Left ventricle myocardium inferior (tissue), 1 donor: ENCODE results near the gene SYT2. TPM values are rescaled to one million over a fixed set of nuclear protein-coding genes. Genes with fewer than 3 reads are reported as not detected.

Source experiments
- DNase-seq: peaks from one replicate; pipeline ENCODE4 v3.0.0-alpha.2; 2020
- H3K27ac ChIP-seq: fragments of 200-600 bp; replicated peaks from 2 replicates; pipeline ENCODE4 v1.8.0; 2021
- H3K27me3 ChIP-seq: fragments of 200-600 bp; 2 replicates; pipeline ENCODE4 v1.8.0; 2021; ENCODE audit warnings: low read depth
- H3K36me3 ChIP-seq: fragments of 200-600 bp; 2 replicates; pipeline ENCODE4 v1.8.0; 2021
- H3K4me1 ChIP-seq: fragments of 200-600 bp; 2 replicates; pipeline ENCODE4 v1.8.0; 2021
- H3K4me3 ChIP-seq: fragments of 200-600 bp; 2 replicates; pipeline ENCODE4 v1.8.0; 2021; ENCODE audit warnings: mild to moderate bottlenecking, moderate library complexity
- H3K9me3 ChIP-seq: fragments of 200-600 bp; replicated peaks from 2 replicates; pipeline ENCODE4 v1.8.0; 2021
- intact Hi-C: fragments of 100-400 bp; cut with micrococcal nuclease; formaldehyde crosslinking; loops from one replicate; pipeline ENCODE4 v1.11.0; 2022
- total RNA-seq: library from RNA; stranded (reverse); fragmentation: NEBNext Ultra II Directional; extraction: Animal tissue kit (Norgen Biotek cat#: 25700); gene quantifications from one replicate; pipeline ENCODE4 v1.2.1, GENCODE V29; 2021
- TF ChIP-seq, protein P1 (sequence below): fragments of 200-600 bp; IDR thresholded peaks from 2 replicates; pipeline ENCODE4 v1.8.0; 2021; ENCODE audit warnings: antibody characterized with exemption, mild to moderate bottlenecking, borderline replicate concordance
- donor health status: DM: no; HTN: yes; CAD: no; lungs with severe emphysema.

Gene SYT2
- total RNA-seq, 1 donor from 2014 or later = not detected

DNA sequence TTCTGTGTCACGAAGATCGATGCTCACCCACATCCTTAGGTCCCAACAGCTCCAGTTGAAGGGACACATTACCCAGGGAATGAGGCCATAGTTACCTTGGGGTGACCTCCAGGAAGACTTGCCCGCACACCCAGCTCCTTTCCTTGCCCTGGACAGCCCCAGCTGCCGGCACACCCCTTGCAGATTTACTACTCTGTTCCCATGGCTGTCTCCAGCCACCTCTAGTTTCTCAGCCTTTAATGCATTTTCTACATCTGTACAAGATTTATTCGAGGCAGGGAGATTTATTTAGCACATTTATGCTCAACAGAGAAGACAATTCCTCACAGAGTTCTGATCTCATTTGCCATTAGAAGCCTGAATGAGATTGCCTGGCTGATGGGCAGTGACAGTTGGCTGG is 36.7 kb downstream of the SYT2 start:
- DNase-seq = no peak
- H3K4me3 ChIP-seq = no peak overlapping the region
- H3K27me3 ChIP-seq = peaks cover 17% of the 10 kb centered on the region
- H3K4me1 ChIP-seq = no peaks in the 10 kb centered on the region
- TF ChIP-seq, protein P1, sequence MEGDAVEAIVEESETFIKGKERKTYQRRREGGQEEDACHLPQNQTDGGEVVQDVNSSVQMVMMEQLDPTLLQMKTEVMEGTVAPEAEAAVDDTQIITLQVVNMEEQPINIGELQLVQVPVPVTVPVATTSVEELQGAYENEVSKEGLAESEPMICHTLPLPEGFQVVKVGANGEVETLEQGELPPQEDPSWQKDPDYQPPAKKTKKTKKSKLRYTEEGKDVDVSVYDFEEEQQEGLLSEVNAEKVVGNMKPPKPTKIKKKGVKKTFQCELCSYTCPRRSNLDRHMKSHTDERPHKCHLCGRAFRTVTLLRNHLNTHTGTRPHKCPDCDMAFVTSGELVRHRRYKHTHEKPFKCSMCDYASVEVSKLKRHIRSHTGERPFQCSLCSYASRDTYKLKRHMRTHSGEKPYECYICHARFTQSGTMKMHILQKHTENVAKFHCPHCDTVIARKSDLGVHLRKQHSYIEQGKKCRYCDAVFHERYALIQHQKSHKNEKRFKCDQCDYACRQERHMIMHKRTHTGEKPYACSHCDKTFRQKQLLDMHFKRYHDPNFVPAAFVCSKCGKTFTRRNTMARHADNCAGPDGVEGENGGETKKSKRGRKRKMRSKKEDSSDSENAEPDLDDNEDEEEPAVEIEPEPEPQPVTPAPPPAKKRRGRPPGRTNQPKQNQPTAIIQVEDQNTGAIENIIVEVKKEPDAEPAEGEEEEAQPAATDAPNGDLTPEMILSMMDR = no peak
- H3K9me3 ChIP-seq = peaks cover 14% of the 10 kb centered on the region
- H3K27ac ChIP-seq = no peak overlapping the region
- no peaks in the 10 kb centered on the region for H3K36me3 ChIP-seq
- intact Hi-C loops = no loop called here

DNA sequence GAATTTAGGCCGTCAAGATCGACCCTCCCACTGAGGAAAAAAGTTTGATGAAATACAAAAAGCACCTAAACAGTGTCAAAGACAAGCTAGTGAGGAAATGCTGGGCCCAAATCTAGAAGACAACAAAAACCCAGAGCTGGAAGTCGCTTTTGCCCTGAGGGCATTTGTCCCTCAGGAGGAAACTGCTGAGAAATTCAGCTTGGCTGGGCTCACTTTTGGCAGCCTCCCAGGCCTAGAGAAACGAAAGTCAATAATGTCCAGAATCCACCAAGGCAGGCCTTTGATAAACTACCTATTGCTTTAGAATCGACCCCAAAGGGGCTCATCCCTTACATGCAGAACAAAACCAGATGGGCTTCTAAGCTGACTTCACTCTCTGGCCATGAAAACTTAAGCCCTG is 38.9 kb downstream of the SYT2 start:
- Histone ChIP-seq H3K27me3 (peaks cover 11% of the 10 kb centered on the region), H3K36me3 (no peaks in the 10 kb centered on the region), H3K9me3 (no peaks in the 10 kb centered on the region), H3K4me3 (no peak overlapping the region), H3K27ac (no peak overlapping the region), H3K4me1 (no peaks in the 10 kb centered on the region)
- no peak for DNase-seq
- intact Hi-C loops = no loop called here
- TF ChIP-seq, protein P1 = no peak

DNA sequence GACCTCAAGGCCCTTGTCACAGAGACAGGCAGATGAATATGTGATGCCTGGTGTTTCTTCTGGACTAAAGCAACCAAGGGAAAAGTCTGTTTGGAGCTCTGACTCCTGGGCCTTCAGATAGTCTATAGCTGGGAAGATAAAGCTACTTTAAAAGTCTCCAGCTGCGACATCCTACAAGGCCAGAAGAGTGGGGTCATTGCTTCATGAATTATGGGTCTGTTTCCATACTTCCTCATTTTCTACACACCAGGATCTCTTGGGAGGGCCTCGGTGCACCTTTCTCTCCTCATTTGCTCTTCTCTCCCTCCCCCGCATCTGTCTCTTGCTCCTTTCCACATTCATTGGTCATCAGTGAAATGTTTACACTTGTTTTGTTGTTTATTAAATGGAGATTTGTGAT is 44.8 kb downstream of the SYT2 start:
- peaks cover 60% of the 10 kb centered on the region for H3K27me3 ChIP-seq

DNA sequence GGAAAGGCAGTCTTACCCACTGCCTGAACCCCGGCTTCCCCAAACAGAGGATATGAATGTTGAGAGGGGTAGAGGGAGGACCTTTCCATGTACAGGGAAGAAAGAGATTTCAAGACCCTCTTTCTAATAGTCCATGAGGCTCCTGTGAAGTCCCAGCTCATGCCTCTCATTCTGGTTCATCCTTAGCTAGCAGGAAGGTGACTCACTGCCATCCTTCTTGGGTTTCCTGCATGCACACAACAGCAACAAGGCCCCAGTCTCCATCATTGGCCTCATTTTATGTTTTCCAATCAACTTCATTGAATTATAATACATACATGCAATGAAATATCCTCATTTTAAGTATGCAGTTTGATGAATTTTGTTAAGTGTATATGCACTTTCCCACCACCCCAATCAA is 46.2 kb downstream of the SYT2 start:
- peaks cover 73% of the 10 kb centered on the region for H3K27me3 ChIP-seq

More for the DNA sequence above, 44.8 kb downstream of the SYT2 start:
- Histone ChIP-seq H3K4me3 (no peak overlapping the region), H3K27ac (no peak overlapping the region), H3K36me3 (no peaks in the 10 kb centered on the region), H3K4me1 (no peaks in the 10 kb centered on the region), H3K9me3 (no peaks in the 10 kb centered on the region)
- intact Hi-C loops = no loop called here
- TF ChIP-seq, protein P1 = no peak
- no peak for DNase-seq

DNA sequence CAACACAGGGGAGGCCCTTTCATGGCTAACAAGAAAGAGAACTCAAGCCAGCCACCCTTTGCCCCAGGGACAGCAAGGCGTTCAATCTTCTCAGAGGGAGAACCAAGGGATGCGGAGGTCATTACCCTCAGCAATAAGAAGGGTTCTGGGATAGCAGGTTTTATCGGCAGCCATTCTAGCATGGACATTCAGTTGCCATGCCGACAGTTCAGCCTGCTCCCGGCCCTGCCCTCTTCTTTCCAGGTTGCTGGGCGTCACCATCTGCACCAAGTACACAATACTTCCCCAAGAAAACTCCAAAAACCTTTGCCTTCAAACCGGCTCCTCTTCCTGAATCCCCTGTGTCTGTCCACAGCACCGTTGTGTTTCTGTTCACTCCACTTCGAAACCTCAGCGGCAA is 47.1 kb downstream of the SYT2 start:
- H3K4me1 ChIP-seq = no peaks in the 10 kb centered on the region
- TF ChIP-seq, protein P1 = no peak
- peaks cover 83% of the 10 kb centered on the region for H3K27me3 ChIP-seq
- no peak for DNase-seq
- H3K36me3 ChIP-seq = no peaks in the 10 kb centered on the region
- H3K27ac ChIP-seq = no peak overlapping the region
- no peak overlapping the region for H3K4me3 ChIP-seq
- H3K9me3 ChIP-seq = no peaks in the 10 kb centered on the region
- intact Hi-C loops = no loop called here

More for the DNA sequence above, 46.2 kb downstream of the SYT2 start:
- DNase-seq = no peak
- no peaks in the 10 kb centered on the region for H3K9me3 ChIP-seq
- no peak overlapping the region for H3K4me3 ChIP-seq
- H3K36me3 ChIP-seq = no peaks in the 10 kb centered on the region
- TF ChIP-seq, protein P1 = no peak
- H3K27ac ChIP-seq = no peak overlapping the region
- intact Hi-C loops = no loop called here
- H3K4me1 ChIP-seq = no peaks in the 10 kb centered on the region

DNA sequence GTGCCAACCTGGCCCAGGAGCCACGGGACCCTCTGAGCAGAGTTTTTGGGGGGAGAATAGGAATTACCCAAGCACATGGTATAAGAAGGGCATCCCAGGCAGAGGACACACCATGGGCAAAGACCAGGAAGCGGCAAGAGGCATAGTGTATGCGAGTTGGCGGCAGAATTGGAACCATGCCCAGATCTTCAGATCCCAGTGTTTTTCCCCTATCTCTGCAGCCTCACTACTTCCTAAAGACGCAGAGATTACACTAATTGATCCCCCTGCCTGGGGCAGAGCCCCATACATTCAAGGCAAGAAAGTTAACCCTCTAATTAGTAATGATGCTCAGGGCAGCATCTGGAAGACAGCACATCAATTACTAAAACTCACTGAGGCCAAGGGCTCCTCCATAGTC is 48.2 kb downstream of the SYT2 start:
- Histone ChIP-seq H3K27ac (no peak overlapping the region), H3K36me3 (no peaks in the 10 kb centered on the region), H3K4me3 (no peak overlapping the region), H3K27me3 (peaks cover 93% of the 10 kb centered on the region), H3K4me1 (no peaks in the 10 kb centered on the region), H3K9me3 (no peaks in the 10 kb centered on the region)
- intact Hi-C loops = no loop called here
- no peak for DNase-seq
- TF ChIP-seq, protein P1 = no peak
